MG63 (cell line): ENCODE results near the gene TRABD2A. TPM values are rescaled to one million over a fixed set of nuclear protein-coding genes. Genes with fewer than 3 reads are reported as not detected.
"Not testable (repeated sequence)": the region's sequence is repeated elsewhere in the genome, so short reads cannot be mapped to it uniquely, and the experiment has no call there.

Source experiments
- DNase-seq: peaks from one replicate; pipeline ENCODE4 v3.0.0-alpha.2; 2020
- H3K27me3 ChIP-seq: fragments of 250-450 bp; sonication (Bioruptor Pico); 2 replicates; pipeline ENCODE4 v1.5.1; 2020; ENCODE audit warnings: mild to moderate bottlenecking, moderate library complexity
- H3K36me3 ChIP-seq: fragments of 250-450 bp; sonication (Bioruptor Pico); 2 replicates; pipeline ENCODE4 v1.5.1; 2020; ENCODE audit warnings: mild to moderate bottlenecking, moderate library complexity
- H3K4me3 ChIP-seq: fragments of 250-450 bp; sonication (Bioruptor Pico); 2 replicates; pipeline ENCODE4 v1.5.1; 2020; ENCODE audit warnings: mild to moderate bottlenecking, moderate library complexity
- H3K9me3 ChIP-seq: fragments of 250-450 bp; sonication (Bioruptor Pico); 2 replicates; pipeline ENCODE4 v1.5.1; 2020; ENCODE audit warnings: mild to moderate bottlenecking, moderate library complexity
- total RNA-seq: library from RNA; depleted of rRNA; stranded (reverse); fragments of >200 nt; shearing (Covaris generic); gene quantifications from 2 replicates; pipeline ENCODE4 v1.2.3, GENCODE V29; 2014; ENCODE audit warnings: low replicate concordance

Gene TRABD2A
- total RNA-seq, 1 experiment from 2014 or later = 14.5 TPM

GRCh38 chr2:84889332-84889731 lies 8.4 kb upstream of the TRABD2A start:
- H3K4me3 ChIP-seq = no peak overlapping the region
- DNase-seq = no peak
- H3K27me3 ChIP-seq = no peaks in the 10 kb centered on the region
- H3K9me3 ChIP-seq = no peaks in the 10 kb centered on the region
- H3K36me3 ChIP-seq = no peaks in the 10 kb centered on the region

GRCh38 chr2:84888401-84889276 lies 7.8 kb upstream of the TRABD2A start:
- Histone ChIP-seq H3K9me3 (no peaks in the 10 kb centered on the region), H3K4me3 (no peak overlapping the region), H3K27me3 (no peaks in the 10 kb centered on the region), H3K36me3 (no peaks in the 10 kb centered on the region)
- DNase-seq = peak; percentile 36

- Histone ChIP-seq H3K36me3 (no peaks in the 10 kb centered on the region), H3K9me3 (no peaks in the 10 kb centered on the region), H3K4me3 (no peak overlapping the region), H3K27me3 (no peaks in the 10 kb centered on the region)
- DNase-seq = no peak
These were observed 5.9 kb upstream of the TRABD2A start for GRCh38 chr2:84886791-84887190.

GRCh38 chr2:84885111-84885510 lies 4.2 kb upstream of the TRABD2A start:
- DNase-seq = no peak
- Histone ChIP-seq H3K27me3 (no peaks in the 10 kb centered on the region), H3K9me3 (no peaks in the 10 kb centered on the region), H3K4me3 (no peak overlapping the region), H3K36me3 (no peaks in the 10 kb centered on the region)

GRCh38 chr2:84884449-84884848 lies 3.6 kb upstream of the TRABD2A start:
- Histone ChIP-seq H3K36me3 (no peaks in the 10 kb centered on the region), H3K9me3 (no peaks in the 10 kb centered on the region), H3K4me3 (no peak overlapping the region), H3K27me3 (no peaks in the 10 kb centered on the region)
- DNase-seq = no peak

- no peaks in the 10 kb centered on the region for H3K9me3 ChIP-seq
- no peak overlapping the region for H3K4me3 ChIP-seq
- no peaks in the 10 kb centered on the region for H3K36me3 ChIP-seq
- DNase-seq = no peak
- no peaks in the 10 kb centered on the region for H3K27me3 ChIP-seq
These were observed 2.1 kb upstream of the TRABD2A start for GRCh38 chr2:84882775-84883550.

- H3K4me3 ChIP-seq = peak overlapping the region; percentile 64; the same call in 1 of the 2 replicates
- no peaks in the 10 kb centered on the region for H3K9me3 ChIP-seq
- no peaks in the 10 kb centered on the region for H3K27me3 ChIP-seq
These were observed 1.5 kb upstream of the TRABD2A start for GRCh38 chr2:84882414-84882738.

GRCh38 chr2:84881581-84882413 lies 913 bp upstream of the TRABD2A start:
- H3K9me3 ChIP-seq = no peaks in the 10 kb centered on the region
- H3K36me3 ChIP-seq = no peaks in the 10 kb centered on the region
- peak; percentile 80 for DNase-seq
- H3K27me3 ChIP-seq = no peaks in the 10 kb centered on the region
- H3K4me3 ChIP-seq = peak overlapping the region; percentile 64

More at GRCh38 chr2:84882414-84882738, 1.5 kb upstream of the TRABD2A start:
- H3K36me3 ChIP-seq = no peaks in the 10 kb centered on the region
- no peak for DNase-seq

GRCh38 chr2:84880395-84880644 lies 564 bp downstream of the TRABD2A start:
- H3K9me3 ChIP-seq = no peaks in the 10 kb centered on the region
- peak overlapping the region; percentile 64 for H3K4me3 ChIP-seq
- no peaks in the 10 kb centered on the region for H3K27me3 ChIP-seq
- H3K36me3 ChIP-seq = no peaks in the 10 kb centered on the region
- DNase-seq = no peak

- Histone ChIP-seq H3K36me3 (no peaks in the 10 kb centered on the region), H3K9me3 (no peaks in the 10 kb centered on the region), H3K4me3 (peak overlapping the region; percentile 64), H3K27me3 (no peaks in the 10 kb centered on the region)
- no peak for DNase-seq
These were observed 1.1 kb downstream of the TRABD2A start for GRCh38 chr2:84879584-84880394.

GRCh38 chr2:84878896-84879583 lies 1.8 kb downstream of the TRABD2A start:
- Histone ChIP-seq H3K9me3 (no peaks in the 10 kb centered on the region), H3K36me3 (no peaks in the 10 kb centered on the region), H3K4me3 (peak overlapping the region; percentile 29), H3K27me3 (no peaks in the 10 kb centered on the region)
- DNase-seq = no peak

GRCh38 chr2:84878459-84878858 lies 2.4 kb downstream of the TRABD2A start:
- H3K4me3 ChIP-seq = no peak overlapping the region
- no peaks in the 10 kb centered on the region for H3K36me3 ChIP-seq
- no peak for DNase-seq
- H3K9me3 ChIP-seq = no peaks in the 10 kb centered on the region
- no peaks in the 10 kb centered on the region for H3K27me3 ChIP-seq

- H3K4me3 ChIP-seq = no peak overlapping the region
- DNase-seq = no peak
- H3K36me3 ChIP-seq = no peaks in the 10 kb centered on the region
These were observed 4.5 kb downstream of the TRABD2A start for GRCh38 chr2:84876369-84876768.

GRCh38 chr2:84875619-84876018 lies 5.3 kb downstream of the TRABD2A start:
- DNase-seq, H3K36me3 ChIP-seq, H3K27me3 ChIP-seq, H3K9me3 ChIP-seq, H3K4me3 ChIP-seq: not testable (repeated sequence)

More at GRCh38 chr2:84876369-84876768, 4.5 kb downstream of the TRABD2A start:
- Histone ChIP-seq H3K9me3 (no peaks in the 10 kb centered on the region), H3K27me3 (no peaks in the 10 kb centered on the region)

GRCh38 chr2:84875213-84875560 lies 5.7 kb downstream of the TRABD2A start:
- no peaks in the 10 kb centered on the region for H3K27me3 ChIP-seq
- H3K4me3 ChIP-seq = no peak overlapping the region
- no peaks in the 10 kb centered on the region for H3K36me3 ChIP-seq
- no peak for DNase-seq
- H3K9me3 ChIP-seq = no peaks in the 10 kb centered on the region
